ENCODE data around the gene PRAC1.

PRAC1 gene

DNA sequence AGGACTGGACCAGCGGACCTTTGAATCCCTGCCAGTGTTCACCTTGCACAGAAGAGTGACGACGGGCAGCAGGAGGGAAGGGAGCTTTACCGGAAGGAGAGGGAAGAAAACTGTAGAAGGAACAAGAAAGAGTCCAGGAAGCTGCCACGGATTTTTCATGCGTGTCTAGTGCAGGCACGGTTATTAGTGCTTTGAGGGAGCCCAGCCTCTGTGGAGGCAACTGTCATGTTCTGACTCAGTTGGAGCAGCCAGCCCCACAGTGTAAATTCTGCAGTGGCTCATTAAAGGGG, 12.7 kb upstream of the PRAC1 start:
- no peak overlapping the region for H3K4me3 ChIP-seq (ENCODE audit: low read length)
- TF ChIP-seq, protein P1, sequence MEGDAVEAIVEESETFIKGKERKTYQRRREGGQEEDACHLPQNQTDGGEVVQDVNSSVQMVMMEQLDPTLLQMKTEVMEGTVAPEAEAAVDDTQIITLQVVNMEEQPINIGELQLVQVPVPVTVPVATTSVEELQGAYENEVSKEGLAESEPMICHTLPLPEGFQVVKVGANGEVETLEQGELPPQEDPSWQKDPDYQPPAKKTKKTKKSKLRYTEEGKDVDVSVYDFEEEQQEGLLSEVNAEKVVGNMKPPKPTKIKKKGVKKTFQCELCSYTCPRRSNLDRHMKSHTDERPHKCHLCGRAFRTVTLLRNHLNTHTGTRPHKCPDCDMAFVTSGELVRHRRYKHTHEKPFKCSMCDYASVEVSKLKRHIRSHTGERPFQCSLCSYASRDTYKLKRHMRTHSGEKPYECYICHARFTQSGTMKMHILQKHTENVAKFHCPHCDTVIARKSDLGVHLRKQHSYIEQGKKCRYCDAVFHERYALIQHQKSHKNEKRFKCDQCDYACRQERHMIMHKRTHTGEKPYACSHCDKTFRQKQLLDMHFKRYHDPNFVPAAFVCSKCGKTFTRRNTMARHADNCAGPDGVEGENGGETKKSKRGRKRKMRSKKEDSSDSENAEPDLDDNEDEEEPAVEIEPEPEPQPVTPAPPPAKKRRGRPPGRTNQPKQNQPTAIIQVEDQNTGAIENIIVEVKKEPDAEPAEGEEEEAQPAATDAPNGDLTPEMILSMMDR (conservative IDR thresholded peaks at IDR 0.05; ENCODE audit: low read length), result no peak
- DNase-seq (ENCODE audit: low read depth), result no peak

DNA sequence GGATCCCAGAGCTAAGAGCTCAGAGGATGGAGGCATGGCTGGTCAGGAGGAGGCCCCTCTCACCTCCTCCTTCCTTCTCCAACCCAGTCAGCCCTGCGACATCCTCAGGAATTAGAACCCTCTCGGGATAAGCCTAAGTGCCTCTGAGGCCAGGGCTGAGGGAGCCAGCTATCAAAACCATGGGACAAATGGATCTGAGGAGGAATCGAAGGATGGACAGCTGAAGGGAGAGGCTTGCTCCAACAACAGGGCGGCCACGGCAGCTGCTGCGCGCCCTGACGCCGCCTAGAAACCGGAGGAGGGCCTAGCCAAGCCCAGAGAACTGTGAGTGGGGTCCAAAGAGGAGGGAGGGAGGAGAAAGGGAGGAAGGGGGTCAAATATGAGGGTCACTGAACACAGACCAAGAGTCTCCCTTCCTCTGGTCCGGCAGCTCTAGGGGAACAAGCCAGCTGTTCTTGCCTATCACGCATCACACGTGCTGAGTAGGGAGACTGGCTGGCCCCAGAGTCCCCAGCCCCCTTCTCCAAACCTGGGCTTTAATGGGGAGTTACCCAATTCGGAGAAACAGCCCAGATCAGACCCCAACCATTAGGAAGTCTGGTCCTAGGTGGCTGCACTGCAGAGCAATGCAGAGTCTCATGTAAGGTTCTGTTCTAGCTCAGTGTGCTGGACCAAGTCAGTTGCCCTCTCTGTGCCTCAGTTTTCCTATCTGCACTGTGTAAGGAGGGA, 12.2 kb upstream of the PRAC1 start:
- no peak for DNase-seq (ENCODE audit: low read depth)
- no peak overlapping the region for H3K4me3 ChIP-seq (ENCODE audit: low read length)
- TF ChIP-seq, protein P1 (conservative IDR thresholded peaks at IDR 0.05; ENCODE audit: low read length), result no peak

DNA sequence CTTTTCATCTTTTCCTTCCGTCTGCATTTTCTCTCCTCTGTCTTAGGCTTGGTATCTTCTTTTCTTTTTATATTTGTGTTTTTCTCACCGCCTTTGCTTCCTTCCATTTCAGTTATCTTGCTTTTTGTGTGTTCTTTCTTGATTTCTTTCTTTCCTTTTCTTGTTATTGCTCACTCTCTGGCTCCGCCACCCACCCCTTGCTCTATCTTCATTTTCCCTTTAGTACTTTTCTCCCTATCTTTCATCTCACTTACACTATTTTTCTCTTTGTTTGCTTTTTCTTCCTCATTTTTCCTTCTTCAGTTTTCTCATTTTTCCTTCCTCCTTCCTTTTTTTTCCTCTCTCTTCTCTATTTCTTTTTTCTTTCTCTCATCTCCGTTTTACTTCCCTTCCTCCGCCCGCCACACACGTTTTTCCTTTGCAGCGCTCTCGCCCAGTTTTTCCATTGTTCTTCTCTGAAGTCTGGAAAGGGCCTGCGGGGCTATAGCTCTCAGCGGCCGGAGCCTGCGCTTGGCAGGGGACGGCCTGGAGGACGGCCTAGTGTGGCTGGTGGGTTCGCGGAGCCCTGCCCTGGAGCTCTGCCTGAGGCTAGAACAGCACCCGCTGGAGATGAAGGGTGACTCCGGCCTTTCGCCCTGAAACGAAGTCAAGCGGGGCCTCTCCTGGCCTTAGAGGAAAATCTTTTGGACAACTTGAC, 11.5 kb upstream of the PRAC1 start:
- TF ChIP-seq, protein P1 (conservative IDR thresholded peaks at IDR 0.05; ENCODE audit: low read length), result no peak
- no peak for DNase-seq (ENCODE audit: low read depth)
- H3K4me3 ChIP-seq (ENCODE audit: low read length), result no peak overlapping the region

DNA sequence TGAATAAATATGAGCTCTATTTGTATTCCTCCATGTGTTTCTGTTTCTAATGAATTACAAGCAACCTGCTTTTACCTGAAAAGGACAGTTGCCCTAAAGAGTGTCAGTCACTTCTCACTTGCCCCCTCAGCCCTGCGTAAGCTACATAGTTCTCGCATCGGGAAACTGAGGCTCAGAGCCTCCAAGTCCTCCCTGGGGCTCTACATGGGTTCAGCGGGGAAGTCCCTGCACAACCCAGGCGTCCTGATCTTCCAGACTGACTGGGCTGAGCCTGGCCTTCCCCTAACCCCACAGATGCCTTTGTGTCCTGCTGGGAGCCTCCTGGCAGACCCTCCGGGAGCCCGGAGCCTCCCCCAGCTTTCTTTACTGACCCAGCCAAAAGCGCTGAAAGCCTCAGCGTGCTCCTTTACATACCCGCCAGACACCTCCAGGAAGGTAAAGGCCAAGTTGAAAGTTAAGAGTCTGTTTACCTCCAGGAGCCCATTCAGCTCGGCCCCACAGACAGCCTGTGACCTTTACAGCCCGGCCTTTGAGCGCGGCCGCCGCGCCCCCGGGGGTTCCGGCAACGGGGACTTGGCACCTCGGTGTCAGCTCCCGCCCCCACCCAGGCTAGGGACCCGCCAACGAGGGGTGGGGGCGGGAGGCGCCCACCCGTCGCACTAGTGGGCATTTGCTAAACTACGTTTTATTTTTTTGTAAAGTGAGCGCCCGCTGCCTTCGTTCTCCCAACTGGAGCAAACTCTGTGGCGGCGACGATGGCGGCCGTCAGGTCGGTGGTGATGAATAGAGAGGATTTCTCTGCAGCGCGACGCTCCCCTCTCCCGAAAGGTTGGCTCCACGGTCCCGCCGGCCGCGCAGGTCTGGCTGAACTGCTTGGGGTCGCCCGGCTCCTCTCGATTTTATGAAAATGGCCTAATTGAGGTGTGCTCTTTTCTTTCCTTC, 10.6 kb upstream of the PRAC1 start:
- TF ChIP-seq, protein P1 (conservative IDR thresholded peaks at IDR 0.05; ENCODE audit: low read length), result no peak
- DNase-seq (ENCODE audit: low read depth), result no peak
- H3K4me3 ChIP-seq (ENCODE audit: low read length), result no peak overlapping the region

DNA sequence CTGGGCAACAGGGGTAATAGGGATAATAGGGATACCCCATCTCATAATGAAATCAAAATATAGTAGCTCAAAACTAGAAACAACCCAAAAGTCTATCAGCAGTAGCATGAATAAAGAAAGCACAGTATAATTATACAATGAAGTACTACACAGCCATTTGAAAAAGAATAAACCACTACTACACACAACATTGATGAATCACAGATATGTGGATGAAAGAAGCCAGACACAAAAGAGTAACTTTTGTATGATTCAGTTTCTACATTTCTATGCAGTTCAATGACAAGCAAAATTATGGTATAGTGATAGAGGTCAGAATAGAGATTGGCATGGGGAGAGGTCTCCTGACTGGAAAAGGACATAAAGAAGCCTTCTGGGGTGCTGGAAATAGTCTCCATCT, 9.0 kb upstream of the PRAC1 start:
- H3K4me3 ChIP-seq (ENCODE audit: low read length), result no peak overlapping the region
- TF ChIP-seq, protein P1 (conservative IDR thresholded peaks at IDR 0.05; ENCODE audit: low read length), result no peak

DNA sequence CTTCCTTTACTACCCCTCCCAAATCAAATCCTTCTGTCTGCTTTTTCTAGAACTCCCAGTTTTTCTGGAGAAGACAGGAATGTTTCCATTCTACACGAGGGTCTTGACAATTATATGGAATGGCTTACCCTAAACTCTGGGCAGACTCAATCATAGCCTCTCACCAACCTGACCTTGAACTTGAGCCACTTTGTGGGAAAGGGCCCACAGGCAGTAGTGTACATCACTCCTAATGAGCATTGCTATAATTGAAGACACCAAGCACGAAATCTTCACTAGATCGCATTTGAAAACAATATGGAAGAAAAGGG, 7.9 kb upstream of the PRAC1 start:
- DNase-seq (ENCODE audit: low read depth), result no peak
- TF ChIP-seq, protein P1 (conservative IDR thresholded peaks at IDR 0.05; ENCODE audit: low read length), result no peak
- no peak overlapping the region for H3K4me3 ChIP-seq (ENCODE audit: low read length)

More for the DNA sequence above, 9.0 kb upstream of the PRAC1 start:
- no peak for DNase-seq (ENCODE audit: low read depth)
